Stomach (tissue), 4 donors: ENCODE results near the gene NKTR.

Source experiments
- CTCF ChIP-seq, 7 experiments: fragments of 450-650 bp in 4 of 7; fragments of 200-600 bp in 3 of 7; sonication (generic) in 3 of 7; IDR thresholded peaks; one replicate each; pipeline ENCODE4 v1.5.1; 2016 to 2019; ENCODE audit warnings: antibody characterized with exemption in 7 of 7, control low read depth in 2 of 7, mild to moderate bottlenecking in 1 of 7
- EP300 ChIP-seq: sonication (generic); formaldehyde crosslinking; IDR thresholded peaks from one replicate; pipeline ENCODE4 v1.6.1; 2017; ENCODE audit warnings: antibody characterized with exemption
- POLR2A ChIP-seq, 4 donors: fragments of 450-650 bp; IDR thresholded peaks; one replicate each; pipeline ENCODE4 v1.6.1; 2016; ENCODE audit warnings: antibody characterized with exemption in 4 of 4, control low read depth in 2 of 4, mild to moderate bottlenecking in 1 of 4, moderate library complexity in 1 of 4
- POLR2AphosphoS5 ChIP-seq, 3 donors: sonication (generic); formaldehyde crosslinking; IDR thresholded peaks; one replicate each; pipeline ENCODE4 v1.6.1; 2016; ENCODE audit warnings: antibody characterized with exemption in 3 of 3

- TF ChIP-seq POLR2AphosphoS5 (IDR thresholded peaks at IDR 0.05) (no peak), POLR2A (IDR thresholded peaks at IDR 0.05) (no peak), CTCF (IDR thresholded peaks at IDR 0.05) (no peak), EP300 (no peak)
Measured at GRCh38 chr3:42652251-42652610, 51.7 kb downstream of the NKTR start.
